Naive thymus-derived CD4-positive, alpha-beta T cell (primary cell): Measurements from ENCODE around the gene SLC7A7. TPM values are rescaled to one million over a fixed set of nuclear protein-coding genes. Genes with fewer than 3 reads are reported as not detected.
A peak's percentile ranks its signal among the peaks of the same experiment; 100 is the strongest.

Source experiments
- ATAC-seq: fragments of 150-1000 bp; cut with Tn5 transposase; 2 replicates; pipeline ENCODE4 v1.10.0; 2021; ENCODE audit warnings: mild to moderate bottlenecking, moderate library complexity
- CTCF ChIA-PET: fragments of 350-600 bp; sonication (Branson Sonifier 250); formaldehyde crosslinking; loops from one replicate; lab custom pipeline; 2021; ENCODE audit warnings: antibody characterized with exemption; lab: Charles Lee
- POLR2A ChIA-PET: fragments of 350-600 bp; sonication (Branson Sonifier 250); formaldehyde crosslinking; loops from one replicate; lab custom pipeline; 2021; ENCODE audit warnings: antibody characterized with exemption, inconsistent platforms; lab: Charles Lee
- DNase-seq, 9 donors: peaks; one replicate each; pipeline versions ENCODE4 v3.0.0 to v3.0.0-alpha.2; 2020 to 2022; ENCODE audit warnings: mixed read lengths in 1 of 9
- H3K27ac ChIP-seq: one replicate; pipeline ENCODE4 v1.7.0; 2013; ENCODE audit warnings: mild to moderate bottlenecking, low read depth, low read length, moderate library complexity
- H3K27me3 ChIP-seq, 2 donors: one replicate each; pipeline ENCODE4 v1.7.0; 2013; ENCODE audit warnings: low read length in 2 of 2, mild to moderate bottlenecking in 2 of 2, moderate library complexity in 2 of 2; ENCODE audit not compliant: control insufficient read depth in 2 of 2, insufficient read depth in 2 of 2
- H3K36me3 ChIP-seq, 3 experiments: 1 replicate in 2 of 3; 2 replicates in 1 of 3; pipeline ENCODE4 v1.7.0; 2013; ENCODE audit warnings: low read length in 3 of 3, mild to moderate bottlenecking in 3 of 3, moderate library complexity in 1 of 3; ENCODE audit not compliant: insufficient read depth in 3 of 3, control insufficient read depth in 2 of 3
- H3K4me1 ChIP-seq, 2 donors: one replicate each; pipeline ENCODE4 v1.7.0; 2013; ENCODE audit warnings: low read length in 2 of 2, mild to moderate bottlenecking in 2 of 2, moderate library complexity in 1 of 2; ENCODE audit not compliant: control insufficient read depth in 2 of 2, insufficient read depth in 2 of 2
- H3K4me3 ChIP-seq: 2 replicates; pipeline ENCODE4 v1.7.0; 2013; ENCODE audit warnings: mild to moderate bottlenecking, low read length
- H3K9me3 ChIP-seq, 3 experiments: 1 replicate in 2 of 3; 2 replicates in 1 of 3; pipeline ENCODE4 v1.7.0; 2013; ENCODE audit warnings: low read length in 3 of 3; ENCODE audit not compliant: control insufficient read depth in 2 of 3
- H3K27ac Mint-ChIP-seq, 9 donors: one replicate each; pipeline ENCODE4 v1.8.0; 2020 to 2022; ENCODE audit warnings: mixed read lengths in 9 of 9, mild to moderate bottlenecking in 8 of 9, moderate library complexity in 5 of 9, inconsistent platforms in 2 of 9
- H3K27me3 Mint-ChIP-seq, 5 donors: one replicate each; pipeline ENCODE4 v1.8.0; 2021 to 2022; ENCODE audit warnings: mixed read lengths in 5 of 5, mild to moderate bottlenecking in 1 of 5
- H3K36me3 Mint-ChIP-seq, 5 donors: one replicate each; pipeline ENCODE4 v1.8.0; 2020 to 2022; ENCODE audit warnings: mixed read lengths in 5 of 5, mild to moderate bottlenecking in 3 of 5, inconsistent platforms in 1 of 5
- H3K4me1 Mint-ChIP-seq, 7 donors: one replicate each; pipeline ENCODE4 v1.8.0; 2020 to 2022; ENCODE audit warnings: mixed read lengths in 7 of 7, mild to moderate bottlenecking in 3 of 7, inconsistent platforms in 1 of 7
- H3K4me3 Mint-ChIP-seq, 10 donors: one replicate each; pipeline ENCODE4 v1.8.0; 2020 to 2022; ENCODE audit warnings: mild to moderate bottlenecking in 10 of 10, mixed read lengths in 10 of 10, moderate library complexity in 6 of 10, inconsistent platforms in 2 of 10
- H3K9me3 Mint-ChIP-seq, 11 donors: one replicate each; pipeline ENCODE4 v1.8.0; 2020 to 2022; ENCODE audit warnings: mixed read lengths in 11 of 11, mild to moderate bottlenecking in 4 of 11, inconsistent platforms in 1 of 11, moderate library complexity in 1 of 11
- intact Hi-C, 2 donors: fragments of 100-400 bp; cut with micrococcal nuclease; formaldehyde crosslinking; loops; one replicate each; pipeline ENCODE4 v1.15.1; 2023
- polyA plus RNA-seq, 2 donors: library from polyadenylated mRNA; unstranded; fragments of 300-500 nt; fragmentation: Illumina TruSeq; gene quantifications; one replicate each; pipeline ENCODE4 v1.2.3, GENCODE V29; 2021
- total RNA-seq, 6 experiments: library from RNA in 5 of 6; stranded (reverse) in 5 of 6; gene quantifications; 1 replicate in 5 of 6; 2 replicates in 1 of 6; pipeline ENCODE4 v1.2.3 and lab custom pipeline; 2021 to 2026

SLC7A7 gene
- total and polyA plus RNA-seq, 7 experiments from 2014 or later, result 1.1 to 71.1 (median 1.8) TPM

DNA sequence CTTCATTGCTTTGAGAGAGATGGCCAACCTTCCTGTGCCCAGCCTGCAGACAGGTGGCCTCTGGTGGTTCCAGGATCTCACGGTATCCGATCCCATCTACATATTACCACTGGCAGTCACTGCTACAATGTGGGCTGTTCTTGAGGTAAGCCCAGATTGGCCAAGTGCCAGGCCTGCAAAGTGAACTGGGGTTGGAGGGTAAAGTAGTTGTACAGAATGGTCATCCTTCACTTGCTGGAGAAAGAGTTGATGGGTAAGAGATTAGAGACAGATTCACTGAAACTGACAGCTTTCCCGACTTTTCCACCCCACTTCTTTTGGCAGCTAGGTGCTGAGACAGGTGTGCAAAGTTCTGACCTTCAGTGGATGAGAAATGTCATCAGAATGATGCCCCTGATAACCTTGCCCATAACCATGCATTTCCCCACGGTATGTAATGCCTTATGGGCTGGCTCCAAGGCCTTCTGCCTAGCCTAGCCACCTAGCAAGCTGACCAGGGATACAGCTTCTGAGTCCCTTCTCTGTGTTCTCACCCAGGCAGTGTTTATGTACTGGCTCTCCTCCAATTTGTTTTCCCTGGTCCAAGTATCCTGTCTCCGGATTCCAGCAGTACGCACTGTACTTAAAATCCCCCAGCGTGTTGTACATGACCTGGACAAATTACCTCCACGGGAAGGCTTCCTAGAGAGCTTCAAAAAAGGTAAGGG, 44.6 kb downstream of the SLC7A7 start:
- intact Hi-C loops, result no loop called here

DNA sequence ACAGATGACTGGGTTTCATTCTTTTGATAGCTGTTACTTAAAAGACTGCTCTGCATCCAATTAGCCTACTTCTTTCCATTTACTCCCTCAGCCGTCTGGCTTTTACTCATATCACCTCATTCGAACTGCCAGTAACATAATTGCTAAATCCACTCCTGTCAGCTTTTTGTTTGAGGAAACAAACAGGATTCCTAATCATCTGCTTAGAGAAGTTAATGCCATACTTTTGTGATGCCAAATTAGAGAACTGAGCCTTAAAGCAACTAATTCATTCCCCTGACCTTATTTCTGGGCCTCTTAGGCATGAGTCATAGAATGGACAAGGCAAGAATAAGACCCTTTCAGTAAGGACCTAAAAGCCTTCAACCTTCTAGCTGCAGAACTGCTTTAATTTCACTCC, 45.9 kb downstream of the SLC7A7 start:
- ChIA-PET CTCF (no interaction called here), POLR2A (interaction anchor here (0.6 kb wide), 1 partner anchor 531 kb away, joined by 3 read pairs; no protein-coding TSS in a partner anchor)
- H3K9me3 Mint-ChIP-seq, result peaks cover 0 to 2% (median 0%) of the 10 kb centered on the region in 11 donors
- H3K27ac Mint-ChIP-seq, result peak overlapping the region in 1 of 9 donors; percentile 84
- no peaks in the 10 kb centered on the region for H3K9me3 ChIP-seq
- peaks cover 22 to 44% (median 39%) of the 10 kb centered on the region in 7 donors for H3K4me1 Mint-ChIP-seq
- H3K27me3 Mint-ChIP-seq, result no peaks in the 10 kb centered on the region
- no peak overlapping the region for H3K4me3 ChIP-seq
- no peak for DNase-seq
- H3K36me3 ChIP-seq, result peaks cover 20 to 65% (median 25%) of the 10 kb centered on the region in 3 experiments
- no peak for ATAC-seq
- peaks cover 25 to 60% (median 39%) of the 10 kb centered on the region in 5 donors for H3K36me3 Mint-ChIP-seq
- H3K4me3 Mint-ChIP-seq, result peak overlapping the region in 6 of 10 donors; percentile 3 to 87 (median 64)
- no peak overlapping the region for H3K27ac ChIP-seq
- intact Hi-C loops, result loop anchor here (5.0 kb wide), 3 partner anchors 103 to 1312 kb away; partner anchors contain the start of genes CHD8 (in 1 of the 2), DAD1 (in 1 of the 2) and LRP10 (in 1 of the 2)
- no peaks in the 10 kb centered on the region for H3K27me3 ChIP-seq
- H3K4me1 ChIP-seq, result peaks cover 18 to 24% of the 10 kb centered on the region in 2 donors

More for the DNA sequence above, 44.6 kb downstream of the SLC7A7 start:
- no peaks in the 10 kb centered on the region for H3K9me3 ChIP-seq
- peaks cover 20 to 66% (median 25%) of the 10 kb centered on the region in 3 experiments for H3K36me3 ChIP-seq
- Mint-ChIP-seq H3K36me3 (peaks cover 25 to 65% (median 48%) of the 10 kb centered on the region in 5 donors), H3K27me3 (no peaks in the 10 kb centered on the region), H3K4me1 (peaks cover 22 to 44% (median 35%) of the 10 kb centered on the region in 7 donors), H3K9me3 (peaks cover 0 to 2% (median 0%) of the 10 kb centered on the region in 11 donors), H3K4me3 (no peak overlapping the region), H3K27ac (peak overlapping the region in 4 of 9 donors; percentile 25 to 53 (median 35))
- no peak overlapping the region for H3K27ac ChIP-seq
- H3K27me3 ChIP-seq, result no peaks in the 10 kb centered on the region
- ChIA-PET POLR2A (no interaction called here), CTCF (no interaction called here)
- ATAC-seq (no peak), DNase-seq (no peak)
- H3K4me1 ChIP-seq, result peaks cover 17 to 22% of the 10 kb centered on the region in 2 donors
- no peak overlapping the region for H3K4me3 ChIP-seq

DNA sequence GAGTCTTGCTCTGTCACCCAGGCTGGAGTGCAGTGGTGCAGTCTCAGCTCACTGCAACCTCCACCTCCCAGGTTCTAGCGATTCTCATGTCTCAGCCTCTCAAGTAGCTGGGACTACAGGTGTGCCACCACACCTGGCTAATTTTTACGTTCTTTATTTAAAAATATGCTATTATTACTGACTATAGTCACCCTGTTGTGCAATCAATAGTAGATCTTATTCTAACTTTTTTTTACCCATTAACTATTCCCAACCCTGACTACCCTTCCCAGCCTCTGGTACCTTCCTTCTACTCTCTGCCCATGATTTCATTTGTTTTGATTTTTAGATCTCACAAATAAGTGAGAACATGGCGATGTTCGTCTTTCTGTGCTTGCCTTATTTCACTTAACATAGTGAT, 46.3 kb downstream of the SLC7A7 start:
- peaks cover 0 to 2% (median 0%) of the 10 kb centered on the region in 11 donors for H3K9me3 Mint-ChIP-seq
- no peaks in the 10 kb centered on the region for H3K27me3 Mint-ChIP-seq
- no peaks in the 10 kb centered on the region for H3K27me3 ChIP-seq
- peaks cover 20 to 61% (median 25%) of the 10 kb centered on the region in 3 experiments for H3K36me3 ChIP-seq
- DNase-seq, result no peak
- no peaks in the 10 kb centered on the region for H3K9me3 ChIP-seq
- H3K4me3 Mint-ChIP-seq, result peak overlapping the region in 7 of 10 donors; percentile 11 to 90 (median 72)
- peaks cover 24 to 58% (median 37%) of the 10 kb centered on the region in 5 donors for H3K36me3 Mint-ChIP-seq
- no peak for ATAC-seq
- peaks cover 22 to 42% (median 39%) of the 10 kb centered on the region in 7 donors for H3K4me1 Mint-ChIP-seq
- ChIA-PET CTCF (no interaction called here), POLR2A (no interaction called here)
- no peak overlapping the region for H3K27ac ChIP-seq
- H3K4me1 ChIP-seq, result peaks cover 18 to 24% of the 10 kb centered on the region in 2 donors
- H3K27ac Mint-ChIP-seq, result peak overlapping the region in 3 of 9 donors; percentile 15 to 84 (median 50)
- no peak overlapping the region for H3K4me3 ChIP-seq
- intact Hi-C loops, result loop anchor here (5.0 kb wide), 3 partner anchors 103 to 1312 kb away; partner anchors contain the start of genes CHD8 (in 1 of the 2), DAD1 (in 1 of the 2) and LRP10 (in 1 of the 2)

DNA sequence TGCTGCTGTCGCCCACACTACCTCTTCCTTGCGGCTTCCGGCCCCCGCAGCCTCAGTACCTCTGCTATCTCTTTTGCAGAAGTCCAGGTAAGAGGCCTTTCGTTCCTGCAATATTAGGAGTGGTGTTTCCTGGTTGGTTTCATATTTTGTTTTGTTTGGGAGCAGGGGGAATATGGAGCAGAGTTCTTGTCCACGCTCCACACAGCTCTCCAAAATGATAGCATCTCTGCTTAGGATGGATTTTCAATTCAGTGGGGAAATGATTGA, 48.0 kb downstream of the SLC7A7 start:
- Histone ChIP-seq H3K27me3 (no peaks in the 10 kb centered on the region), H3K4me3 (peak overlapping the region; percentile 93), H3K27ac (peak overlapping the region; percentile 86), H3K9me3 (no peaks in the 10 kb centered on the region), H3K4me1 (peaks cover 18 to 24% of the 10 kb centered on the region in 2 donors), H3K36me3 (peaks cover 20 to 48% (median 25%) of the 10 kb centered on the region in 3 experiments)
- Mint-ChIP-seq H3K9me3 (peaks cover 0 to 8% (median 2%) of the 10 kb centered on the region in 11 donors), H3K4me1 (peaks cover 22 to 43% (median 39%) of the 10 kb centered on the region in 7 donors), H3K4me3 (peak overlapping the region; percentile 86 to 97 (median 90)), H3K27me3 (no peaks in the 10 kb centered on the region), H3K27ac (peak overlapping the region; percentile 88 to 99 (median 97)), H3K36me3 (peaks cover 20 to 51% (median 43%) of the 10 kb centered on the region in 5 donors)
- intact Hi-C loops, result loop anchor here (2.0 to 5.0 kb wide), 8 partner anchors 30 to 1310 kb away; partner anchors contain the start of genes ACIN1 (in 1 of the 2), C14orf119 (in 1 of the 2), CHD8 (in 1 of the 2) and DAD1 (in 1 of the 2)
- DNase-seq (no peak), ATAC-seq (no peak)
- ChIA-PET CTCF (interaction anchor here (0.7 to 2.7 kb wide), 3 partner anchors 15 to 197 kb away, joined by 3 to 7 read pairs (median 3); no protein-coding TSS in a partner anchor), POLR2A (interaction anchor here (0.6 to 2.4 kb wide), 12 partner anchors 11 to 1256 kb away, joined by 3 to 13 read pairs (median 6); partner anchors contain the start of genes ACIN1, C14orf119, DAD1 and LRP10)

DNA sequence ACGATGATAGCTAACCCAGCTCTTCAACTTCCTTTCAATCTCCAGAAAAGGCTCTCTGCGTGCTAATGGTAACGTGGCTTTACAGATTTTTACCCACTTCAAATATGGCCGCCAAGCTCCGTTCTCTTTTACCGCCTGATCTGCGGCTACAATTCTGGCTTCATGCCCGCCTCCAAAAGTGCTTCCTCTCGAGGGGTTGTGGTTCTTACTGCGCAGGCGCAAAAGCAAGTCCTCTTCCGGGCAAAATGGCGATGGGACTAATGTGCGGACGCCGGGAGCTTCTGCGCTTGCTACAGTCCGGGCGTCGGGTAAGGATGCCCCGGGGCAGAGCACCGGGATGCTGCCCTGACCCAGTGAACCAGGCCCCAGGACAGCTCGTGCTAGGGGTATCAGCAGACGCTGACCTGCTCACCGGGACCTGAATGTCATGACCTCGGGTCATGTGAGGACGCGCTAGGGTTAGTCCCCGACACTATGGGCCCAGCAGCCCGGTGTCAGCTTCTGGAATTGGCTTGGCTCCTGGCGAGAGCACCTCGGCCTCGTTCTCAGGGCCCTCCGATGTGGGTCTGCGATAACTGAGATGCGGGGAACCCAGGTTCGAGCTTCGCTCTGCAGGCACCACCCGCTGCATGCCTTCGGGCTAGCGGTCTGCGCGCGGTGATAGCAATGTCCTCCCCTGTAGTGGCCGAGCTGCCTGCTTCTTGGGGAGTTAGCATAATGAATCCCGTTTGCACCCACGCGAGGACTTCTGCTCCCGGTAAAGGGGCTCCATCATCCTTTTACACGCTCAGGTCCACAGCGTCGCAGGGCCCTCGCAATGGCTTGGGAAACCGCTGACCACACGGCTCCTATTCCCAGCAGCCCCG, 48.5 kb downstream of the SLC7A7 start, which contains the start of gene OXA1L:
Gene OXA1L (plus strand): TSS at position 232 of the 866 bp plus-strand sequence. CDS start 14 bp downstream, at position 246.
- Mint-ChIP-seq H3K36me3 (peaks cover 20 to 54% (median 46%) of the 10 kb centered on the region in 5 donors), H3K27me3 (no peaks in the 10 kb centered on the region), H3K4me3 (peak within 1 kb of the TSS; percentile 86 to 97 (median 90)), H3K4me1 (peaks cover 21 to 43% (median 39%) of the 10 kb centered on the region in 7 donors), H3K9me3 (peaks cover 0 to 14% (median 3%) of the 10 kb centered on the region in 11 donors), H3K27ac (peak within 1 kb of the TSS; percentile 88 to 99 (median 97))
- intact Hi-C loops, result loop anchor here (1.0 to 5.0 kb wide), 19 partner anchors 30 to 1309 kb away; partner anchors contain the start of genes DAD1 (in 2 of the 2), LRP10 (in 2 of the 2), MRPL52 (in 2 of the 2) and RBM23 (in 2 of the 2)
- Histone ChIP-seq H3K27ac (peak within 1 kb of the TSS; percentile 86), H3K4me1 (peaks cover 18 to 24% of the 10 kb centered on the region in 2 donors), H3K9me3 (no peaks in the 10 kb centered on the region), H3K36me3 (peaks cover 20 to 44% (median 25%) of the 10 kb centered on the region in 3 experiments), H3K4me3 (peak within 1 kb of the TSS; percentile 93), H3K27me3 (no peaks in the 10 kb centered on the region)
- peak; percentile 96 for ATAC-seq
- POLR2A ChIA-PET, result interaction anchor here (0.6 to 2.4 kb wide), 28 partner anchors 8 to 1330 kb away, joined by 3 to 13 read pairs (median 4); partner anchors contain the start of genes ACIN1, C14orf119, DAD1 and LRP10
- DNase-seq, result peak; percentile 86 to 99 (median 96)
- CTCF ChIA-PET, result interaction anchor here (0.6 to 2.7 kb wide), 5 partner anchors 14 to 196 kb away, joined by 3 to 7 read pairs (median 3); partner anchors contain the start of gene DAD1
